CD14-positive monocyte (primary cell): ENCODE results near the gene SNRPD2. TPM values are rescaled to one million over a fixed set of nuclear protein-coding genes. Genes with fewer than 3 reads are reported as not detected.

Source experiments
- DNase-seq, 3 donors: peaks; one replicate each; pipeline ENCODE4 v3.0.0-alpha.2; 2011 to 2022
- H2AFZ ChIP-seq: 2 replicates; pipeline ENCODE4 v1.6.0; 2012; ENCODE audit warnings: mild to moderate bottlenecking, low read depth, low read length, inconsistent platforms; ENCODE audit not compliant: insufficient read depth, poor library complexity, severe bottlenecking
- H3K27ac ChIP-seq, 2 donors: 1 replicate in 1 of 2; 2 replicates in 1 of 2; pipeline ENCODE4 v1.5.1; 2012 to 2013; ENCODE audit warnings: low read length in 2 of 2, control low read depth in 1 of 2, inconsistent platforms in 1 of 2, low read depth in 1 of 2, mild to moderate bottlenecking in 1 of 2
- H3K27me3 ChIP-seq, 2 donors: one replicate each; pipeline versions ENCODE4 v1.6.0 to v1.6.1; 2011 to 2013; ENCODE audit warnings: low read length in 2 of 2; ENCODE audit not compliant: control insufficient read depth in 2 of 2, insufficient read depth in 2 of 2
- H3K36me3 ChIP-seq, 2 donors: replicated peaks in 1 of 2; 1 replicate in 1 of 2; 2 replicates in 1 of 2; pipeline versions ENCODE4 v1.5.1 to v1.6.1; 2012 to 2013; ENCODE audit warnings: low read length in 2 of 2, control low read depth in 1 of 2, inconsistent platforms in 1 of 2, mild to moderate bottlenecking in 1 of 2; ENCODE audit not compliant: insufficient read depth in 2 of 2, control insufficient read depth in 1 of 2
- H3K4me1 ChIP-seq, 2 donors: 1 replicate in 1 of 2; 2 replicates in 1 of 2; pipeline versions ENCODE4 v1.5.1 to v1.6.1; 2012 to 2013; ENCODE audit warnings: low read length in 2 of 2, control low read depth in 1 of 2, inconsistent platforms in 1 of 2, mild to moderate bottlenecking in 1 of 2, moderate library complexity in 1 of 2; ENCODE audit not compliant: insufficient read depth in 2 of 2, control insufficient read depth in 1 of 2
- H3K4me2 ChIP-seq: replicated peaks from 2 replicates; pipeline ENCODE3; 2012; ENCODE audit warnings: low read length, moderate library complexity, mild to moderate bottlenecking; ENCODE audit not compliant: poor library complexity, severe bottlenecking; ENCODE audit errors: extremely low read depth
- H3K4me3 ChIP-seq, 3 experiments: fragments of 200-600 bp in 1 of 3; sonication (generic) in 1 of 3; replicated peaks in 1 of 3; 1 replicate in 2 of 3; 2 replicates in 1 of 3; pipeline ENCODE4 v1.5.1; 2011 to 2013; ENCODE audit warnings: low read length in 3 of 3, mild to moderate bottlenecking in 3 of 3, control low read depth in 2 of 3, low read depth in 2 of 3, inconsistent platforms in 1 of 3, moderate library complexity in 1 of 3
- H3K79me2 ChIP-seq: 2 replicates; pipeline ENCODE4 v1.6.0; 2012; ENCODE audit warnings: mild to moderate bottlenecking, control low read depth, inconsistent platforms, low read length, moderate library complexity; ENCODE audit not compliant: insufficient read depth
- H3K9ac ChIP-seq: 2 replicates; pipeline ENCODE4 v1.6.0; 2017; ENCODE audit warnings: low read length, mild to moderate bottlenecking; ENCODE audit not compliant: insufficient read depth, poor library complexity, severe bottlenecking
- H3K9me3 ChIP-seq, 2 donors: replicated peaks in 1 of 2; 1 replicate in 1 of 2; 2 replicates in 1 of 2; pipeline versions ENCODE4 v1.5.1 to v1.6.1; 2012 to 2013; ENCODE audit warnings: low read length in 2 of 2, control low read depth in 1 of 2; ENCODE audit not compliant: control insufficient read depth in 1 of 2, insufficient read depth in 1 of 2
- H4K20me1 ChIP-seq: 2 replicates; pipeline ENCODE4 v1.6.0; 2012; ENCODE audit warnings: mild to moderate bottlenecking, low read length, control low read depth, moderate library complexity; ENCODE audit not compliant: insufficient read depth
- H3K27ac Mint-ChIP-seq, 7 donors: one replicate each; pipeline ENCODE4 v1.8.0; 2020; ENCODE audit warnings: mild to moderate bottlenecking in 7 of 7, mixed read lengths in 7 of 7, moderate library complexity in 6 of 7, inconsistent platforms in 2 of 7
- H3K27me3 Mint-ChIP-seq, 3 donors: one replicate each; pipeline ENCODE4 v1.8.0; 2021 to 2022; ENCODE audit warnings: low read depth in 3 of 3, mild to moderate bottlenecking in 3 of 3, mixed read lengths in 3 of 3, moderate library complexity in 3 of 3, inconsistent platforms in 1 of 3
- H3K36me3 Mint-ChIP-seq, 2 donors: one replicate each; pipeline ENCODE4 v1.8.0; 2020; ENCODE audit warnings: mixed read lengths in 2 of 2, inconsistent platforms in 1 of 2, mild to moderate bottlenecking in 1 of 2
- H3K4me1 Mint-ChIP-seq: one replicate; pipeline ENCODE4 v1.8.0; 2020; ENCODE audit warnings: mild to moderate bottlenecking, mixed read lengths
- H3K4me3 Mint-ChIP-seq, 2 donors: one replicate each; pipeline ENCODE4 v1.8.0; 2020; ENCODE audit warnings: mild to moderate bottlenecking in 2 of 2, mixed read lengths in 2 of 2, moderate library complexity in 1 of 2
- H3K9me3 Mint-ChIP-seq, 7 donors: one replicate each; pipeline ENCODE4 v1.8.0; 2020 to 2022; ENCODE audit warnings: mixed read lengths in 7 of 7, mild to moderate bottlenecking in 6 of 7, moderate library complexity in 6 of 7, inconsistent platforms in 2 of 7
- WGBS: methylation state at CpG from one replicate; pipeline ENCODE4 v1.1.5; 2013; ENCODE audit warnings: missing lambda C conversion rate; ENCODE audit not compliant: insufficient coverage; 5-methylcytosine and 5-hydroxymethylcytosine counted together
- intact Hi-C, 2 donors: fragments of 100-400 bp; cut with micrococcal nuclease; formaldehyde crosslinking; loops; one replicate each; pipeline versions ENCODE4 v1.15.0 to v1.15.1; 2023
- polyA plus RNA-seq, 3 donors: library from polyadenylated mRNA; depleted of rRNA in 1 of 3; unstranded in 2 of 3; stranded (reverse) in 1 of 3; fragments of 300-500 nt in 2 of 3; fragments of >200 nt in 1 of 3; fragmentation: Illumina TruSeq in 2 of 3; gene quantifications; 1 replicate in 2 of 3; 2 replicates in 1 of 3; pipeline ENCODE4 v1.2.3, GENCODE V29; 2012 to 2021
- TF ChIP-seq, protein P1 (sequence below): fragments of 200-600 bp; IDR thresholded peaks from one replicate; pipeline ENCODE4 v1.8.0; 2022; ENCODE audit warnings: antibody characterized with exemption, mild to moderate bottlenecking

The SNRPD2 gene
- polyA plus RNA-seq, 3 donors: 251 to 516 (median 491) TPM

DNA sequence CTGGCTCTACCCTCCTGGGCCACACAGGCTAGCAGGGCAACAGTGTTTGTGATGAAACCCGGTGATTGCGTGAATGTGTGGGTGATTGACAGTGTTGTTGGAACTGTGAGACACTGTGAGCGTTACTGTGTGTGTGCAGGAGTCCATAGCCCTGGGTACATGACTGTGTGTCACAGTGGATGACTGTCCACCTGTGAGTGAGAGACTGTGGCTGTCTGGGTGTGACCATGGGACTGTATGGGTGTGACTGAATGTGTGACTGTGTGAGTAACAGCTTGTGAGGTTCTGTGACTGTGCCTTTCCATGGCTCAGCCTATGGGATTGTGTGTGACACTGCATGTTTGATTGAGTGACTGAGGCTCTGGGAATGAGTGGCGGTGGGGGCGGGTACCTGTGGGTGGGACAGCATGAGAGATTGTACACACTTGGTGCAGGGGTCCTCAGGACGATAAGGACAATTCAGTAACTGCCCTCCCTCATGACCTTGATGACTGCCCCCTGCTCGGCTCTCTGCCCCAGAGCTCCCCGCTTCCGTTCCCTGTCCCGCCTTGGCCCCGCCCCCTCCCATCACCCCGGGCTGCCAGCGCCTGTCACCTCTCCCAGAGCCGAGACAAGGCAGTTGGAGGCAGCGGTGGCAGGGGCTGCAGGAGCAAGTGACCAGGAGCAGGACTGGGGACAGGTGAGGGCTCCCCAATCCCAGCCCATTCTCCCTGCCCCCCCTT is 24.0 kb downstream of the SNRPD2 start, which contains the start of gene GIPR:
Gene GIPR (plus strand): TSS at position 602 of the 722 bp plus-strand sequence. CDS start 1,300 bp downstream, outside the sequence.
- no peaks in the 10 kb centered on the region for H3K36me3 ChIP-seq
- peaks cover 26 to 60% of the 10 kb centered on the region in 2 donors for H3K27me3 ChIP-seq
- DNase-seq: peak; percentile 60 to 88 (median 74)
- no peaks in the 10 kb centered on the region for H3K9me3 ChIP-seq
- Mint-ChIP-seq H3K27ac (peak within 1 kb of the TSS in 5 of 7 donors; percentile 10 to 84 (median 54)), H3K4me3 (peak within 1 kb of the TSS; percentile 67 to 89), H3K9me3 (peaks cover 0 to 34% (median 13%) of the 10 kb centered on the region in 7 donors), H3K36me3 (peaks cover 8 to 12% of the 10 kb centered on the region in 2 donors), H3K27me3 (peaks cover 62 to 75% (median 67%) of the 10 kb centered on the region in 3 donors), H3K4me1 (peaks cover 43% of the 10 kb centered on the region)
- TF ChIP-seq, protein P1, sequence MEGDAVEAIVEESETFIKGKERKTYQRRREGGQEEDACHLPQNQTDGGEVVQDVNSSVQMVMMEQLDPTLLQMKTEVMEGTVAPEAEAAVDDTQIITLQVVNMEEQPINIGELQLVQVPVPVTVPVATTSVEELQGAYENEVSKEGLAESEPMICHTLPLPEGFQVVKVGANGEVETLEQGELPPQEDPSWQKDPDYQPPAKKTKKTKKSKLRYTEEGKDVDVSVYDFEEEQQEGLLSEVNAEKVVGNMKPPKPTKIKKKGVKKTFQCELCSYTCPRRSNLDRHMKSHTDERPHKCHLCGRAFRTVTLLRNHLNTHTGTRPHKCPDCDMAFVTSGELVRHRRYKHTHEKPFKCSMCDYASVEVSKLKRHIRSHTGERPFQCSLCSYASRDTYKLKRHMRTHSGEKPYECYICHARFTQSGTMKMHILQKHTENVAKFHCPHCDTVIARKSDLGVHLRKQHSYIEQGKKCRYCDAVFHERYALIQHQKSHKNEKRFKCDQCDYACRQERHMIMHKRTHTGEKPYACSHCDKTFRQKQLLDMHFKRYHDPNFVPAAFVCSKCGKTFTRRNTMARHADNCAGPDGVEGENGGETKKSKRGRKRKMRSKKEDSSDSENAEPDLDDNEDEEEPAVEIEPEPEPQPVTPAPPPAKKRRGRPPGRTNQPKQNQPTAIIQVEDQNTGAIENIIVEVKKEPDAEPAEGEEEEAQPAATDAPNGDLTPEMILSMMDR: no peak
- H3K4me2 ChIP-seq: peak within 1 kb of the TSS; percentile 77
- peak within 1 kb of the TSS; percentile 78 for H2AFZ ChIP-seq
- peaks cover 29 to 44% of the 10 kb centered on the region in 2 donors for H3K4me1 ChIP-seq
- H4K20me1 ChIP-seq: no peaks in the 10 kb centered on the region
- H3K27ac ChIP-seq: no peak within 1 kb of the TSS
- peak within 1 kb of the TSS in 2 of 3 experiments; percentile 30 to 69 for H3K4me3 ChIP-seq
- WGBS: 15% methylated on average over 10 of the region's 15 CpGs
- intact Hi-C loops: no loop called here
- H3K79me2 ChIP-seq: no peaks in the 10 kb centered on the region
- H3K9ac ChIP-seq: peak within 1 kb of the TSS; percentile 8

DNA sequence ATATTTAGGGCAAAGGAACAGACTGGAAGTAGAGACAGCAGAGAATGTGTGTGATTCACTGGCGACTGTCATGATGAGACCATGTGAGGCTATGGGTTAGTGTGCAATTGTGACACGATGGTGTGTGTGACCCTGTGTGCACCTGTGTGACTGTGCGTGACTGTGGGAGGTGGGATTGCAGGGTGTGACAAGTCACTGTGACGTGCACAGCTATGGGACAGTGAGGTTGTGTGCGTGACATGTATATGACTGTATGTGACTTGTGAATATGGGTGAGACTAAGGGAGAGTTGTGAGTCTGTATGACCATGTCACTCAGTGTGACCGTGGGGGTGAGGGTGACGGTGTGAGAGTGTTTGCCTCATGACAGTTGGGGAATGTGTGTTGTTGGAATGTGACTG is 27.2 kb downstream of the SNRPD2 start:
- Mint-ChIP-seq H3K27me3 (peaks cover 42 to 68% (median 52%) of the 10 kb centered on the region in 3 donors), H3K9me3 (peaks cover 0 to 18% (median 3%) of the 10 kb centered on the region in 7 donors), H3K27ac (no peak overlapping the region), H3K4me1 (peaks cover 28% of the 10 kb centered on the region), H3K36me3 (peaks cover 3 to 9% of the 10 kb centered on the region in 2 donors), H3K4me3 (peak overlapping the region in 1 of 2 donors; percentile 16)
- Histone ChIP-seq H3K4me3 (no peak overlapping the region), H2AFZ (no peak overlapping the region), H3K4me1 (peaks cover 17 to 27% of the 10 kb centered on the region in 2 donors), H3K9me3 (no peaks in the 10 kb centered on the region), H4K20me1 (no peaks in the 10 kb centered on the region), H3K9ac (no peak overlapping the region), H3K79me2 (no peaks in the 10 kb centered on the region), H3K27ac (no peak overlapping the region), H3K4me2 (no peak overlapping the region), H3K36me3 (no peaks in the 10 kb centered on the region), H3K27me3 (peaks cover 17 to 31% of the 10 kb centered on the region in 2 donors)
- TF ChIP-seq, protein P1: no peak
- WGBS: 95% methylated on average over 7 of the region's 7 CpGs
- intact Hi-C loops: no loop called here
- DNase-seq: no peak
